ENCODE results near the gene UCHL3.
"Not testable (repeated sequence)": the region's sequence is repeated elsewhere in the genome, so short reads cannot be mapped to it uniquely, and the experiment has no call there.

The UCHL3 gene

DNA sequence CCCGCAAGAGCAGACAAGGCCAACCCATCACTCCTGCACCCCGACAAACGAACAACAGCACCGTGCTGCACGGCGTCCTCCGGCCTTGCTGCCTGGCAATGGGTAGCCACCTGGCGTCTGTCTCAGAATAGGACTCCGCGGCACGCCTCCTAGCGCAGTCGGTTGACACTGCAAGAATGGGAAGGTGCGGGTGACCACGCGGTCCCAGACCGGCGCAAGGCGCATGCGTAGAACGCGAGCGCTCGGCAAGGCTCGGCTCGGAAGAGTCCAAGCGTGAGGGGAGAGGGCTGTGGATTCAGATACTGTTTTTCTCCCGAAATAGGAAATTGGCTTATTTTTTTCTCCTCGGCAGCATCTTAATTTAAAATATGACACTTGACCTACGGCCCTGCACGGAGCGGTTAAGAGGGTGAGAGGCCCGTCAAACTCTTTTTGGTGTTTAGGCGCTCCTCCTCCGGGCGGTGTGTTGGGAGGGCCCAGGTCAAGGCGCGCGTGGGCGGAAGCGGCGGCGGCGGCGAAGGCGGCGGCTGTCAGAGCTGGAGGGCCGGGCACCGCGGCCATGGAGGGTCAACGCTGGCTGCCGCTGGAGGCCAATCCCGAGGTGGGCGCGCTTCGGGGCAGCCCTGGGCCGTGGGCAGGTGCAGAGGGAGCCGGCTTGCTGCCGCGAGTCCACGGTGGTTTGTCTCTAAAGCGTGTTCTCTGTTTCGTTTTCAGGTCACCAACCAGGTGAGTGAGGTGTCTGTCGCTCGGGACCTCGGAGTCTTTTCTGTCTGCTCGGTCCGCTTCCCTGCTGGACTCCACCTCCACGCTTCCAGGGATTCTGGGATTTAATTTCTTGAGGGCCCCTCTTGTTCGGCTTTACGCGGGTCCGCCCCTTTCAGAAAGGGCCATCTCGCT lies at the start of gene UCHL3:
UCHL3 (plus strand) TSS at position 530 of the 897 bp plus-strand sequence; CDS start at position 560, 30 bp downstream.
- DNase-seq, result peak; percentile 94

DNA sequence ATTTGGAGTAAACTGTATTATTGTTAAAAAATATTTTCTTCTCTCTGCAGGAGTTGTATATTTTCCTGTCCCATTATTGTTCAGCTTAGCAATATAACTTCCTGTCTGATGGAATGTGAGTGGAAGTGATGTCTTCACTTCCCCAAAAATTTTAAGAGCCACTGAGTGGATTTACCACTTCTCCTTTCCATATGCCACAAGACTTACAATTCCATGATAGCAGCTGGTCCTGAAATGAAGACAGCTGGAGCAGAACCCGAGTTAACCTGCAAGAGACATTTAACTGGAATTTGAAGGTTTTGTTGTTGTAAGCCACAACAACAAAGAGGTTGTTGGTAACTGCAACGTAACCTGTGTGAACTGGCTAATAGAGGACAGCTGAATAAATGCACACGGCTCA lies 44.3 kb upstream of the UCHL3 start:
- DNase-seq, result no peak

DNA sequence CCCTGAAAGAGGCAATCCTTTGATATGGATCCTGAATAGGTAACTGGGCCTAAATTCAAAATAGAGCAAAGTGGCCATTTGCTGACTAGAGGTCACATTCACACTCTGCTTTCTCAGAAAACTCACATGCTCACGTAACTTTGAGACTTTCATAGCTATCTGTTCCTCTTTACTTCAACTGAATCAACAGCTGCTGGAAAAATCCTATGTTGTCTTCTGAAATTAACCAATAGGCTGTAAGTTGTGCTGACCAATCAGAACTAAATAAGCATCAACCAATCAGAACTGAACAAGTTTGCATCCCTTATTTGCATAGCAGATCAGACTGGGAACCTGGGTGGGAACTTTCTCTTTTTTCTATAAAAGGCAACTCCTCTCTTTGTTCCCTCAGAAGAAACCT lies 43.6 kb upstream of the UCHL3 start:
- no peak for DNase-seq

DNA sequence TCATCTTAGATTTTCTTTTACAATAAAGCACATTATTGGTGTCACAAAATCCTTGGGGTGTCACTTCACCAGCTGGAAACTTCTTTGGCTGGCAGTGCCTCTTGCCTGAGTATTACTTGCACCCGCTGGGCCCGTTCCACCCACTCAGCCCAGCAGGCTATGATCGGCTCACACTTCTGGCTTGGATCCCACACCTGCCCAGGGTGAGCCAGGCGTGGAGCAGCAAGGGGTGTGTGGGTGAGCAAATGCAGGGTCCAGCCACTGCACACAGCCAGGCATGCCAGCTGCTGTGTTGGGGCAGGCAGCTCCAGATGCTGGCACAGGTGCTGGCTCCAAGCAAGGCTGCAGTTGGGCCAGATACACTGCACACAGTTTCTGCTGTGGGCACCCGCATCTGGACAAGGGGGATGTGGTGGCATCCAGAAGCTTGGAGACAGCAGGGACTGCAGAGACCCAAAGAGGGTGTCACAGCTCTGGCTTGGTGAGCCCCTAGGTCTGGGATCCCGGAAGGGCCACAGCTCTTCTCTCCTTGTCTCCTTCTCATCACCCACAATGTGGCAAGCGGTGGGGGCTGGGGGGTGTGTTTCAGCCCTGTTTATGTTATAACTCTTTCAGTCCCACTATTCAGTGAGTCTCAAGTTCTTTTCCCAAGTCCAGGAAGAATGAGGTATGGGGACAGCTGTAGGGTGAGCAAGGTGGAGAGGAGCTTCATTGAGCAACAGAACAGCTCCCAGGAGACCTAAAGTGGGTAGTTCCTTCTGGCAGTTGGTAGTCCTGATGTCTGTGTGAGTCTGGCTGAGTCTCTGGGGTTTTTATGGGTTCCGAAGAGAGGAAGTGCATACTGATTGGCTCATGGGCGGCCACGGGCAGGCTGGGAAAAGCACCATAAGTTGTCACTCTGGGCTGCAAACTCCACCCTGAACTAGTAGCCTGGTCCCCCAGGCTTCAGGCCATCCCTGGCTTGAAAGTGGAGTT lies 42.3 kb upstream of the UCHL3 start:
- DNase-seq, result no peak

DNA sequence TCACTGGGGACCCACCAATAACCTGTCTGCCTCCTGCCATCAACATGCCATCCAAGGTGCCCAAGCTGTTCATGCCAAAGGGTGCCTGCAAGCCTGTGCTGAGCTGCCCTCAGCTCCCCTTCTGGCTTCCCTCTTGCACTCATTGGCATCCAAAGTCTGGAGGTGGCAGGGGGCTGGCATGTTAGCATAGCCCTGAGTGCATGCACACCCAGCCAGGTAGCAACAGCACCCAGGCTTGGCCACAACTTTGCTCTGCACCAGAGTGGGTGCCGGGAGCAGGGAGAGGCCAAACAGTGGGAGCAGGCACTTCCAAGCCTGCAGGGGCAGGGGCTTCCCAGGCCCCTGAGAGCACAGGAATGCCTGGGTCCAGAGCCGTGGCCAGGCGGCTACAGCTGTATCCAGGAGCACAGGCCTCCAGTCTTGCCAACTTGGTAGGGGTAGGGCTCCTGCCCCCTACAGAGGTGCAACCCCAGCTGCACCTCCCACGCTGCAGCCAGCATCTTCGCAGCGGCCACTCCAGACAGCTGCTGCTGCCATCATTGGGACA lies 41.5 kb upstream of the UCHL3 start:
- no peak for DNase-seq

DNA sequence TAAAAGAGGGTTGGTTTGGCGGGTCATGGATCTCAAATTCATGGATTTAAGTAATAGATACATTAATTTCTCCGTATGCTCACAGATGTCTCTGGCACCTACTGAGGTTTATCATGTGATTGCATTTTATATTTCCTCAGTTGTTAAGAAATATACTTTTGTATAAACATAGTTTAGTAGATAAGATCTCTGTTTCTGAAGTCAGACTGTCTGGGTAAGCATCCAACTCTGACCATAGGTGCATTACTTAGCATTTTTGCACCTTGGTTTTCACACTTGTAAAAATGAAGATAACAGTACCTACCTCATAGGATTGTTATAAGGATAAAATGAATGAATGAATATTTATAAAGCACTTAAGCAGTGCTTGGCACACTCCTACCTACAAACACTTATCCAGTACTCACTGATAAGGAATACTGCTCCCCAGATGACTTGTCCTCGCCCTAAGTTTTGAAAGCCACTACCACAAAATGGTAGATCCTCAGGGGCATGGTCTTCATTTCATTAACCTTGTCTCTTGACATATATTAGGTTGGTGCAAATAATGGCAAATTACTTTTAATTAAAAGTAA lies 38.5 kb upstream of the UCHL3 start:
- DNase-seq, result no peak

DNA sequence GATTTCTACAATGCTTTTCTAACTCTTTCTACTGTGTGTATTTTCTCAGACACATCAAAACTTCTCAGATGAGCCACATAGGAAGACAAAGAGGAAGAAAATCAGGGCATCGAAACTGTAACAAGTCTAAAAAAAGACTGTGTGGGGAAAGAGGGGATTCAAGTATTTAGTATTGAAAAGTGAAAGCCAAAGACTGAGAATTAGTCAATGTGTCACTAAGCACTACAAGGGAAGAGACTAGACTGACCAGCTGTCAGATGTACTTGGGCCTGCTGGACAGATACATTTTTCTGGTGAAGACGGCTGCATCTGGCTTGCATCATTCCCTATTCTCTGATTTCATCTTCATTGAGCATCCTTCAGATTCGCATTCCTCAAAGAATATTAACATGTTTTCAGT lies 37.3 kb upstream of the UCHL3 start:
- DNase-seq, result no peak

DNA sequence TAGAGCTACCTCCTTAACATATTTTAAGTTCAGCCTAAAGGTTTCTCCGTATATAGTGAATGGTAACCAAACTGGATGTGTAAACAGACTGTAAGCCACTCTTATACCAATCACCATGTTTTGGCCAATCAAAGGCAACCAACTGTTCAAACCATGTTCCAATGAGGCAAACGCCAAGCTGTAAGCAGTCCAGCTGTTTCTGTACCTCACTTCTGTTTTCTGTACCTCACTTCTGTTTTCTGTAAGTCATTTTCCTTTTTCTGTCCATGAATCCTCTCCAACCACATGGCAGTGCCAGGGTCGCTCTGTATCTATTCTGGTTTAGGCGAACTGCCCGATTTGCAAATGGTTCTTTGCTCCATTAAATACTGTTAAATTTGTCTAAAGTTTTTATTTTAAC lies 36.3 kb upstream of the UCHL3 start:
- DNase-seq, result no peak

DNA sequence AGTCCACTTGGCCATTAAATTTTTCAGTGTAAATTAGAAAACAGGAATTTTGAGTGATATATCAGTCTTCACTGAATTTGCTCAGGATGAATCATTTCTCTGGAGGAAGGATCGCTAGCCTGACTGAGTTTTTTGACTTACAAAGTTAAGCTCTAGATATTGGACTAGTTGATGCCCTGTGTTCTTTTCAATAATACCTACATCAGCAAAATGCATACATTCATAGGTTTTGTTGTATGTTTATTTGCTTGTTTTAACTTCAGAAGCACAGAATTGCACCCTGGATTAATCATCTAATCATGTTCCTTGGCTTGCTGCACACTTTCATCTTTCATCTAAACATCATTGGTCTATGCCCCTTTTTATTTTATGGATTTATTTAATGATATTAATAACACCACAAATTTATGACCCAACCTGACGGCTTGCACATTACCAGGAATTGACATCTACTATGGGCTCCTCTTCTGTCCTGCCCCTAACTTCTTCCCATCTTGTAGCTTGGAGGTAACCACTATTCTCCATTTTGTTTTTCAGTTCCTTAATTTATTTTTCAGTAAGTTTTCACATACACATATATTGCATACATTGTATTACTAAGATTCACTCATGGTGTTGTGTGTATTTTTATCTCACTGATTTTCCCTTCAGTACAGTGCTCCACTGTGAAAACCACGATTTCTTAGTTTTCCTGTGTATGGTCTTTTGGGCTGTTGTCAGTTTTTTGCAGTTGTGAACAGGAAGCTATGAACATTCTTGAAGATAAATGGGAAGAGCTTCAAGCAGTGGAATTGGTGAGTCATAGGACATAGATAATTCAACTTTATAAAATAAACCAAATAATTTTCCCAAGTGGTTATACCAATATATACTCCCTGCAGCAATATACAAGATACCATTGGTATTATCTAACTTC lies 35.3 kb upstream of the UCHL3 start:
- DNase-seq, result no peak

DNA sequence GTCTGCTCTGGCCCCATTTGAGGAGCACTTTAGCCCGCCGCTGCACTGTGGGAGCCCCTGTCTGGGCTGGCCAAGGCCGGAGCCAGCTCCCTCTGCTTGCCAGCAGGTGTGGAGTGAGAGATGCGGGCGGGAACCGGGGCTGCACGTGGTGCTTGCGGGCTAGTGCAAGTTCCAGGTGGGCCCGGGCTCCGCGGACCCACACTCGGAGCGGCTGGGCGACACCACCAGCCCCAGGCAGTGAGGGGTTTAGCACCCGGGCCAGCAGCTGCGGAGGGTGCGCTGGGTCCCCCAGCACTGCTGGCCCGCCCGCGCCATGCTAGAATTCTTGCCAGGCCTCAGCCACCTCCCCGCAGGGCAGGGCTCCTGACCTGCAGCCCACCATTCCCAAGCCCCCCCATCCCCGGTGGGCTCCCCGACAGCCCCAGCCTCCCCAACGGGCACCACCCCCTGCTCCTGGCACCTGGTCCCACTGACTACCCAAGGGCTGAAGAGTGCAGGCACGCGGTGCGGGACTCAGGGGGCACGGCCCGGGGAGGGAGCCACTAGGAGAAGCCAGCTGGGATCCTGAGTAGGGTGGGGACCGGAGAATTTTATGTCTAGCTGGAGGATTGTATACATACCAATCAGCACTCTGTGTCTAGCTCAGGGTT lies 31.0 kb upstream of the UCHL3 start:
- DNase-seq, result no peak

DNA sequence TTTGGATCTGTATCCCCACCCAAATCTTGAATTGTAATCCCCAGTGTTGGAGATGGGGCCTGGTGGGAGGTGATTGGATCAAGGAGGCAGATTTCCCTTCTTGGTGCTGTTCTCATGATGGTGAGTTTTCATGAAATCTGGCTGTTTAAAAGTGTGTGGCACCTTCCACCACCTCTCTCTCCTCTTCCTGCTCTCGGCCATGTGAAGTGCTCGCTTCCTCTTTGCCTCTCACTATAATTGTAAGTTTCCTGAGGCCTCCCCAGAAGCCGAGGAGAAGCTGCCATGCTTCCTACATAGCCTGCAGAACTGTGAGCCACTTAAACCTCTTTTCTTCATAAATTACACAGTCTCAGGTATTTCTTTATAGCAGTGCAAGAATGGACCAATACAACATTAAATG lies 27.6 kb upstream of the UCHL3 start:
- DNase-seq, result no peak

DNA sequence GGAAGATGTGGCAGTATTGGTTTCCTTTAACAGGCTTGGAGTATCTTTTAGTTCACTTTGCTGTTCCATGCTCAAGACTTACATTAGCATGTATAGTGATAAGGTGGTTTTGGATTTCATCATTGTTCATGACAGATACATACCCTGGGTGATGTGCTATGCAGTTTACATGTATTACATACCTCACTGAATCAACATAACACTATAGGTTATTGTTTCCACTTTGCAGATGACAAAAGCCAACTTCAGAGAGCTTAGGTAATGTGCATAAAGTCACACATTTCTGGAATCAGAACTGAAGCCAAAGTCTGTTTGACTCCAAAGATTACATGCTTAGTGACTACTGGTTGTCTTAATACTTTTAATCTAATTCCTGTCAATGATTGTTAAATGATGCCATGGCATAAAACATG lies 19.0 kb upstream of the UCHL3 start:
- DNase-seq, result no peak

DNA sequence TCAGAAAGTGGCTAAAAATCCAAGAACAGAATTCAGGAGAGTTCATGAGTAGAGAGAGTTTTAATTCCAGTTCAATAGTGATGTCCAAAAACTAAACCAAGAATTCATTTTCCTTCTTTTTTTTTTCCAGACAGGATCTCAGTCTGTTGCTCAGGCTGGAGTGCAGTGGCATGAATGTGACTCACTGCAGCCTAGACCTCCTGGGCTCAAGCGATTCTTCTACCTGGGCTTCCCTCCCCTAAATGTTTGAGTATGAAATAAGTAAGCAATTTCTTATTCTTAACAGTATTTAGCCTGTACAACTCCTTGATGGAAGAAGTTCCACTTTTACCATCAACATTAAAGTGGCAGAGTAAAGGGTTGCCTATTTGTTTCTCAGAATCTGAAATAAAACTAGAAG lies 15.7 kb upstream of the UCHL3 start:
- no peak for DNase-seq

DNA sequence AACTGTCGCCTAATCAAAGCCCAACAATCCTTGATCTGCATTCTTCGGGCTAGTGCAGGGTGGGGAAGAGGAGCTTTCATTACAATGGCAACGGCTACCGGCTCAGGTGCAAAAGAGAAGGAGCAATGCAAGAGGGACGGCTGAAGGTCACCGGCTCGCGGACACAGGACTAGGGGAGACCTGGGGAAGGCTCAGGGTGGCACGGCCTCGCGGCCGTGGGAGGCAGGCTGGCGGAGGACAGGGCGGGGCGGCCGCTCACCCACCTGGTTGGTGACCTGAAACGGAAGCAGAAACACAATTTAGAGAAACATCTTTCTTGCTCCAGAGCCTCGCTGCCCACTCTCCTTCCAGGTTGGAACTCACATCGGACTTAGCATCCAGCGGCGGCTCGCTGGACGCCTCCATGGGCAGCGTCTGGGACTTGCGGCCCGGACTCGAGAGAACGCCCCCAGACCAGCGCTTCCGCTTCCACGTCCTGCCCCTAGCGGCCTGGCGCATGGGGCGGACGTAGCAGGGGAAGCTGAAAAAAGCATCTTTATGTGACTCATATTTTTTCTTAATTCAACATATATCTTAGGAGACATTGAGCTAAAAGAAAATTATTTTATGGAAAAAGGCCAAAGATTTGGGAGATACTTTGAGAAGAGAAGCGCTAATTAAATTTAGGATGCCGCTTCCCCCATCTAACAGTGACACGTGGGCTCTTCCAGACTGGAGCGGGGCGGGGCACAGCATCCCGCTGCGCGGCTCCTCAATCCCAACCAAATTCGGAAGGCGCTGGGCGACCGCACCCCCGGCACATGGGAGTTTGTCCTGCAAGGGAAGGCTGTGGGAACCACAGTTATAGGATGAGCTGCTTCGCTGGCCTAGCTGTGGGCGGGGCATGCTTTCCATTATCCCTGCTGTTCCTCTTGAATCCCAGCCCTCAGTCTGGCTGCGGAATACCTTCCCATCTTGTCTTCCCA lies 11.9 kb upstream of the UCHL3 start, which contains the start of gene COMMD6:
COMMD6 (minus strand) TSS at position 441 of the 965 bp plus-strand sequence; CDS start at position 405, 36 bp downstream.
- DNase-seq, result peak; percentile 82

DNA sequence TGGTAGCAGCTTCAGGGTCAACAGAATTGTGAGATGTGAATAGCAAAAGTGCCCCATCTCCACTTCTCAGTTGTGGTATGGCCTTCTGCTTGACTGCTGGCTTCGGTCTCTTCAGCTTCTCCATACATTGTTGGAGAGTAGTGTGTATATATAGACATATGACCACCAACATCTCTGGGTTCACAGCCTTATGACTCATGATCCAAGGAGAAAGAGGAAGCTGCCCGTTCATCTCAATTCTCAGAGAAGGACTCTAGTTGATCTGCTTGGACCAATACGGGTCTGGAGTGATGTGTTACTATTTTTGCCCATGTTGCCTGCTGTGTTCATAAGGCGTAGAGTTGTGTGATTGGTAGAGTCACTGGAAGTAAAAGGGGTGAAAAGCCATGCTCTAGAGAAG lies 8.3 kb upstream of the UCHL3 start:
- DNase-seq, result no peak

DNA sequence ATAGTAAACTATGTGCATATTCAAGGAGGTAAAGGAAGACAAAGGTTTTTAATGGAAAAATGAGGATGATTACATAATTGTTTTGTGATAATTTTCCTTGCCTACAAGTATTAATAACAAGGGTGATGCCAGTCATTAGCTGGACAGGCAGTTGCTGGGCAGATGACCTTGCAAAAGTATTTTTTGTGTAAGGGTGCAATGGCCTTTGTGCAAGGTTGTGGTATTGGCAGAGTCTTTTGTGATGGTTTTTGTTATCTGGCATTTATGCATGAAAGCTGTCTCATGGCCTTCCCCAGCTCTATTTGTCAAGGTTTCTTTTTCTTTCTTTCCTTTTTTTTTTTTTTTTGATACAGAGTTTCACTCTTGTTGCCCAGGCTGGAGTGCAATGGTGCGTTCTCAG lies 7.6 kb upstream of the UCHL3 start:
- DNase-seq, result no peak

DNA sequence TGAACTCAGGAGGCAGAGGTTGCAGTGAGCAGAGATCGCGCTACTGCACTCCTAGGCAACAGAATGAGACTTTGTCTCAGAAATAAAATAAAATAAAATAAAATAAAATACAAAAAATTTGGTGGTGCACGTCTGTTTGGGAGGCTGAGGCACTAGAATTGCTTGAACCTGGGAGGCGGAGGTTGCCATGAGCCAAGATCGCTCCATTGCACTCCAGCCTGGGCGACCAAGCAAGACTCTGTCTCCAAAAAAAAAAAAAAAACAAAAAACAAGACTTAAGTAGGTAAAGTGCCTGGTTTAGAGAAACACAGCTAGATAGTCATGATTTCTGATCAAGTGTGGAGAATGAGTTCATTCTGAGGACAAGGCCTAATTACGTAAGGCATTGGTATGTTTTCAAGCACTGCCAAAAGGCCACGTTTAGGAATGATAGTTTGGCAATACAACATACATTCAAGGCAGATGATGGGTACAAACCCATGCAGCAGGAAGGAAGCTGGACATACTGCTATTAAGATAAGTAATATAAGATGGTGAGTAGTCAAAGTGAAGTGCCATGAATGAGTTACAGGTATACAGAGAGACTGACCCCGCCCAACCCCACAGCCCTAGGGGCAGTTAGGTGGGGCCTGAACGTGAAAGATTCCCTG lies 4.8 kb upstream of the UCHL3 start:
- no peak for DNase-seq

DNA sequence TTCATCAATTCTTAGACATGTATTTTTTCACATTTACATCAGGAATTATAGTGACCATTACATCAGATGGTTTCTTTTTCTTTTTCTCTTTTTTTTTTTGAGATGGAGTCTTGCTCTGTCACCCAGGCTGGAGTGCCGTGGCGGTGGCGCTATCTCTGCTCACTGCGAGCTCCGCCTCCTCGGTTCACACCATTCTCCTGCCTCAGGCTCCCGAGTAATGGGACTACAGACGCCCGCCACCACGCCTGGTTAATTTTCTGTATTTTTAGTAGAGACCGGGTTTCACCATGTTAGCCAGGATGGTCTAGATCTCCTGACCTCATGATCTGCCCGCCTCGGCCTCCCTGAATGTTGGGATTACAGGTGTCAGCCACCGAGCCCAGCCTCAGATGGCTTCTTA lies 4.2 kb upstream of the UCHL3 start:
- not testable (repeated sequence) for DNase-seq

DNA sequence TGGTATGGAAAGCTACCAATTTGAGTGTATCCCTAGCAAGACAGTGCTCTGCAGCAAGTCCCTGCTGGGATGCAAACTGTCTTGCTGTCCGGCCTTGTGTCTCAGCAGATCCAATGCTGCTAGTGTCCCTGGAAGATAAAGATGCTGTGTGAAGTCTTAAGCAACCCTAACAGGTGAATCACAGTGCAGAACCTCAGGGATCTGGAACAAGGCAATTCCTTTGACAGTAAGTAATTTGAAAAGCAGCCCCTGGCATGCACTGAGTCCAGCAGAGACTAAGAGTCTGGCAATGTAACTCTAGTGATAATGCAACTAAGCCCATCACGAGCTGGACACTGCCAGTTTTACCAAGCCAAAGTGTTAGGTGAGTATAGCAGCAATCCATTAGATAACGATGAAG lies 1.7 kb upstream of the UCHL3 start:
- no peak for DNase-seq

All from NCI-H1048 (cell line).